ENCODE results near the gene AMN1.

DNA sequence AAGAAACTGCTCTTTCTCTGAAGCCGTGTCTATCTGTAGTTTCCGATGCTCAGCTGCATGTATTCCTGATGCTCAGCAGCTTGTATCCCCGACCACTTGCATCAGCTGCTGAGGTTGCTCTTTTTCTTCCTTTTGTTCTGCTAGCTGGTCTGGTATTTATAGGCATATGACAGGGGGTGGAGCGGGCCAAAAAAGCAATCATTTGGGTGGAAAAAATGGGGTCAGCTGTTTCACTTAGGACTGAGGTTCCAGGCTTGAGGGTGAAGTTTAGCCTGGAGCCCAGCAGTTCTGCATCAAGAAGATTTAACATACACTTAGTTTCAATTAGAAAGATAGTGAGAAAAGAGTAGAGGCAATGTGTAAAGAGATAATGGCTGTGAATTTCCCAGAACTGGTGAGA lies 23.6 kb upstream of the AMN1 start:
- TF ChIP-seq, protein P1, sequence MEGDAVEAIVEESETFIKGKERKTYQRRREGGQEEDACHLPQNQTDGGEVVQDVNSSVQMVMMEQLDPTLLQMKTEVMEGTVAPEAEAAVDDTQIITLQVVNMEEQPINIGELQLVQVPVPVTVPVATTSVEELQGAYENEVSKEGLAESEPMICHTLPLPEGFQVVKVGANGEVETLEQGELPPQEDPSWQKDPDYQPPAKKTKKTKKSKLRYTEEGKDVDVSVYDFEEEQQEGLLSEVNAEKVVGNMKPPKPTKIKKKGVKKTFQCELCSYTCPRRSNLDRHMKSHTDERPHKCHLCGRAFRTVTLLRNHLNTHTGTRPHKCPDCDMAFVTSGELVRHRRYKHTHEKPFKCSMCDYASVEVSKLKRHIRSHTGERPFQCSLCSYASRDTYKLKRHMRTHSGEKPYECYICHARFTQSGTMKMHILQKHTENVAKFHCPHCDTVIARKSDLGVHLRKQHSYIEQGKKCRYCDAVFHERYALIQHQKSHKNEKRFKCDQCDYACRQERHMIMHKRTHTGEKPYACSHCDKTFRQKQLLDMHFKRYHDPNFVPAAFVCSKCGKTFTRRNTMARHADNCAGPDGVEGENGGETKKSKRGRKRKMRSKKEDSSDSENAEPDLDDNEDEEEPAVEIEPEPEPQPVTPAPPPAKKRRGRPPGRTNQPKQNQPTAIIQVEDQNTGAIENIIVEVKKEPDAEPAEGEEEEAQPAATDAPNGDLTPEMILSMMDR (conservative IDR thresholded peaks at IDR 0.05): no peak
- no peak for TF ChIP-seq ZFX (IDR thresholded peaks at IDR 0.05)
